Activated naive CD4-positive, alpha-beta T cell treated with anti-CD3 and anti-CD28 coated beads, Interleukin-2, amount 50 U/mL, for 72 hours (primary cell): ENCODE measurements around the gene ACTL8. TPM values are rescaled to one million over a fixed set of nuclear protein-coding genes. Genes with fewer than 3 reads are reported as not detected.
A peak's percentile ranks its signal among the peaks of the same experiment; 100 is the strongest.
"Not testable (repeated sequence)": the region's sequence is repeated elsewhere in the genome, so short reads cannot be mapped to it uniquely, and the experiment has no call there.

Experiments
- ATAC-seq, 2 donors: fragments of 150-1000 bp; cut with Tn5 transposase; 2 replicates each; pipeline ENCODE4 v1.10.0; 2021; ENCODE audit warnings: mild to moderate bottlenecking in 2 of 2, moderate library complexity in 2 of 2
- DNase-seq, 2 donors: peaks; one replicate each; pipeline ENCODE4 v3.0.0; 2021 to 2022; ENCODE audit warnings: low spot score in 2 of 2
- H3K27ac Mint-ChIP-seq, 2 donors: one replicate each; pipeline ENCODE4 v1.8.0; 2022; ENCODE audit warnings: mild to moderate bottlenecking in 2 of 2, mixed read lengths in 2 of 2
- H3K36me3 Mint-ChIP-seq, 2 donors: one replicate each; pipeline ENCODE4 v1.8.0; 2022; ENCODE audit warnings: mixed read lengths in 2 of 2
- H3K9me3 Mint-ChIP-seq, 2 donors: one replicate each; pipeline ENCODE4 v1.8.0; 2022; ENCODE audit warnings: mixed read lengths in 2 of 2
- total RNA-seq, 2 donors: library from RNA; stranded (reverse); gene quantifications; one replicate each; pipeline ENCODE4 v1.2.3, GENCODE V29; 2022

The ACTL8 gene
- total RNA-seq, 2 donors from 2014 or later, result 0.14 TPM; not detected in 1

DNA sequence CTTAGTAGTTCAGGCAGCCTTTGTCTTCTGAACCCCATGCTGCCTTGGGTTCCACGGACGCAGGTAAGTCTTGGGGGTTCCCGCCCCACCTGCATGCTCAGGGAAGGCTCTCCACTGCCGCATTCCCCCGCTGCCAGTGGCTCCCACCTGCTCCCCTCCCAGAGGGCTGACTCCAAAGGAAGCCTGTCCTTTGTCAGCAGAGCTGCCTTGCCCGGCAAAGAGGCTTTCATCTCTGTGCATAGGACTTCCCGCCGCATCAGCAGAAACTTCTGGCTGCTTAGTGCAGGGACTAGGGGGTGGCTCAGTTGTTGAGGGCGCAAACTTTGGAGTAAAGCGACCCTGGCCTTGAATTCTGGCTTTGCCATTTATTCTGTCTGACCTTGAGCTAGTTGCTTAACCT, 25.2 kb upstream of the ACTL8 start:
- Mint-ChIP-seq H3K27ac (no peak overlapping the region), H3K9me3 (no peaks in the 10 kb centered on the region), H3K36me3 (no peaks in the 10 kb centered on the region)
- DNase-seq (no peak), ATAC-seq (no peak)

DNA sequence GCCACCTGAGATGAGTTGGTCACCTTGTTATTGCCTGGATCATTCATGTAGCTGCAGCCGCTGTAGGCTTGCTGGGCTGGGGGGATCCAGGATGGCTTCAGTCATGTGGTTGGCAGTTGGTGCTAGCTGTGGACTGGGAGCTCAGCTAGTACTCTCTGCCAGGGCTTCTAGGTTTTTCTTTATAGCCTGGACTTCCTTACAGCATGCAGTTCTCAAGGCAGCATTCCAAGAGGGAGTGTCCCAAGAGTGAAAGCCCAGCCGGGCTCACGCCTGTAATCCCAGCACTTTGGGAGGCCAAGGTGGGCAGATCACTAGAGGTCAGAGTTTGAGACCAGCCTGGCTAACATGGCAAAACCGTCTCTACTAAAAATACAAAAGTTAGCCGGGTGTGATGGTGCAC, 23.7 kb upstream of the ACTL8 start:
- DNase-seq (no peak), ATAC-seq (no peak)
- no peaks in the 10 kb centered on the region for H3K36me3 Mint-ChIP-seq
- no peak overlapping the region for H3K27ac Mint-ChIP-seq
- H3K9me3 Mint-ChIP-seq, result no peaks in the 10 kb centered on the region

DNA sequence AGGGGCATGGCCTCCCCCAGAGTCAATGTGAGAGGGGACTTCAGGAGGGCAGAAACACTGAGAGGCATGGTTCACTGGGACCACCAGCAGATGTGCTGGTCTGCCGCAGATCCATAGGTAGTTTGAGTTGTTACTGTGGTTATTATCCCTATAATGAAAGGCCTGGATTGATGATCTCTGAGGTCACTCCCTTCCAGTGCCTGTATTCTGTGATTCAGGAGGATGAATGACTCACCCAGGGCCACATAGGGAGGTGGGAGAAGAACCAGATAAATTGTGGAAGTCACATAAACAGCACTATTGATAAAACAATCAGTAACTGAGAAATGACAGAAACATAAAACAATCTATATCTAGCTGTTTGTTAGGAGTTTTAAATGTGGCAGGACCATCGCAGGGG, 22.7 kb upstream of the ACTL8 start:
- DNase-seq, result no peak
- H3K9me3 Mint-ChIP-seq, result no peaks in the 10 kb centered on the region
- ATAC-seq, result no peak

DNA sequence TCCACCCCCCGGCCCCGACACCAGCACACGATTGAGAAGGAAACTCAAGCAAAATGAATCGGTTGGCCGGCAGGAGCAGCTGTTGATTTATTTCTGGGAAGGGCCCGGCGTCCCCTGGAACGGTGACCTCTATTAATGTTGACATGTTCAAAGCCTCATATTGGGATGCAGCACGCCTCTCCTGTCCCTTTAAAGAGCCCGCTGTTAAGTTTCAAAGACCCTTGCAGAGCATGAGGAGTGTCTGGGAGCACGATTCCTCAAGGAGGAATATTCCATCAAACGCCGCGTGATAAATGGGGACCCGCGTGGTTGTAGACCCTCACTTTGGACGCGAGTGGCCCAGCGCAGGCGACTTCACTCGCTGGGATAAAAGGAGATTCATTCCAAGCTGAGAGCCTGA, 21.5 kb upstream of the ACTL8 start:
- Mint-ChIP-seq H3K27ac (no peak overlapping the region), H3K36me3 (no peaks in the 10 kb centered on the region), H3K9me3 (no peaks in the 10 kb centered on the region)
- DNase-seq (no peak), ATAC-seq (no peak)

More for the DNA sequence above, 22.7 kb upstream of the ACTL8 start:
- H3K36me3 Mint-ChIP-seq, result no peaks in the 10 kb centered on the region
- H3K27ac Mint-ChIP-seq, result no peak overlapping the region

DNA sequence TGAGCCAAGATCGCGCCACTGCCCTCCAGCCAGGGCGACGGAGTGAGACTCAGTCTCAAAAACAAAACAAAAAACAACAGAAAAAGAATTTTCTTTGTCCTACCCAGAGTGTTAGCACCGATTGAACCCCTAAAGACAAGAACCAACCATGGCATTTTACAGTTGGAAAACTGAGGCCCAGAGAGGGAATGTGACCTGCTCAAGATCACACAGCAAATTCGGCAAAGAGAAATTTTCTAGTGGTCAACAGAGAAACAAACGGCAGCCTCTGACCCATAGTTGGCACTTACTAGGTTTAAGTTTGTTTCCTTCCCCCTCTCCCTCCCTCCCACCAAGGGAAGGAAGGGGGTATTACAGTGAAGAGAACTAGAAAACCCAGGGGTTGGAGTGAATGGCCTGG, 20.5 kb upstream of the ACTL8 start:
- H3K9me3 Mint-ChIP-seq, result no peaks in the 10 kb centered on the region
- no peak overlapping the region for H3K27ac Mint-ChIP-seq
- H3K36me3 Mint-ChIP-seq, result no peaks in the 10 kb centered on the region
- DNase-seq (no peak), ATAC-seq (no peak)

DNA sequence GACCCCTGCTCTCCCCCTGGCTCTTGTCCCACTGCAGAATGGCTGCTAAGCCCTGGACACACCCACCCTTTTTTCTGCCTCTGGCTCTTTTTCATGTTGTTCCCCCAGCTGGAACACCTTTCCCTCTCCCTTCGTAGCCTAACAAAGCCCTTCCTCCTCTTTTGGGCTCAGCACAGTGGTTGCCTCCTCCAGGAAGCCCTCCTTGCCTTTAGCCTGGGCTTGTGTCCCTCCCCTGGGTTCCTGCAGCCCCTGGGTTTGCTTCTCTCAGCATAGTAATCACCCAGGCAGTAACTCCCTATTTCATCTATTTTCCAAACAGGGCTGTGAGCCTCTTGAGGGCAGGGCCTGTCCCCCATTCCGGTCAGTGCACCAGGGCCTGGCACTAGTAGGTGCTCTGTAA, 19.8 kb upstream of the ACTL8 start:
- H3K27ac Mint-ChIP-seq, result peak overlapping the region in 1 of 2 donors; percentile 4
- no peaks in the 10 kb centered on the region for H3K9me3 Mint-ChIP-seq
- no peak for DNase-seq
- H3K36me3 Mint-ChIP-seq, result no peaks in the 10 kb centered on the region
- no peak for ATAC-seq

- no peak for DNase-seq
- no peak overlapping the region for H3K27ac Mint-ChIP-seq
- no peaks in the 10 kb centered on the region for H3K9me3 Mint-ChIP-seq
- no peaks in the 10 kb centered on the region for H3K36me3 Mint-ChIP-seq
- no peak for ATAC-seq
Measured at GRCh38 chr1:17735793-17736192, 19.3 kb upstream of the ACTL8 start.

DNA sequence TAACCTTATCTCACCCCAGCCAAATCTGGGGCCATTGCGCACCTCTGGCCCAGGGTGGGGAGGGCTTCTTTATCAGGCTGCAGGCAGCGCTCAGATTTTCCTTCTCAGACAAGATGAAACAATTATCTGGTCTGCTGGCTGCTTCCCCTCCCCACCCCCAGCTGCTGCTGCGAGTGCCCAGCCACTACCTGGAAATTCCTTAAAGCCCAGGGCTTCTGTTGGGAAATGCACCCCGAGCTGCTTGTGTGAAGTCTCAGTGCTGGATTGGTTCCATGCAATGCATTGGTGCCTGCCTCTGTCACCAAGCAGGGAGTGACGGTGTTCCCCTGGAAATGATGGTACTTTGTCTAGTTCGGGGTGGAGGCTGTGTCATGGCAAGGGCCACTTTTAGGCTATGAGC, 18.5 kb upstream of the ACTL8 start:
- H3K36me3 Mint-ChIP-seq, result no peaks in the 10 kb centered on the region
- no peak overlapping the region for H3K27ac Mint-ChIP-seq
- no peak for ATAC-seq
- no peaks in the 10 kb centered on the region for H3K9me3 Mint-ChIP-seq
- DNase-seq, result no peak

GRCh38 chr1:17739050-17739449, 16.1 kb upstream of the ACTL8 start:
- Mint-ChIP-seq H3K36me3 (no peaks in the 10 kb centered on the region), H3K9me3 (no peaks in the 10 kb centered on the region)
- no peak for ATAC-seq

DNA sequence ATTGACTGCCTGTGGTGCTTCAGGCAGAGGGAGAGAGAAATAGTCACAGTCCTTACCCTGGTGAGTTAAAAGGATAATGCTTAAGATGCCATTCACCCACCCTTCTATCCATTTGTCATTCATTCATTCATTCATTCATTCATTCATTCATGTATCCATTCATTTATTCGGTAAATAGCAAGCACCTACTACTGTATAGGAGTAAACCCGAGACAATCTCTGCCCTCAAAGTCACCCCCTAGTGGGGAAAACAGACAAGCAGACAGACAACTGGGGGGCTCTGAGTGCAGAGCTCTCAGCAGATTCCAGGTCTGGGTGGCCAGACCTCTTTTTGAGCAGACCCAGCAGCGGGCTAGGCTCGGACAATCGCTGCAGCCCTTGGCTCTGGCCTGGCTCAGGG, 14.1 kb upstream of the ACTL8 start:
- ATAC-seq, result no peak
- no peak for DNase-seq
- no peaks in the 10 kb centered on the region for H3K36me3 Mint-ChIP-seq
- H3K27ac Mint-ChIP-seq, result no peak overlapping the region
- H3K9me3 Mint-ChIP-seq, result no peaks in the 10 kb centered on the region

More at GRCh38 chr1:17739050-17739449, 16.1 kb upstream of the ACTL8 start:
- H3K27ac Mint-ChIP-seq, result no peak overlapping the region
- no peak for DNase-seq

GRCh38 chr1:17742583-17742982, 12.6 kb upstream of the ACTL8 start:
- Mint-ChIP-seq H3K27ac (no peak overlapping the region), H3K9me3 (no peaks in the 10 kb centered on the region), H3K36me3 (no peaks in the 10 kb centered on the region)
- ATAC-seq, result no peak
- no peak for DNase-seq

DNA sequence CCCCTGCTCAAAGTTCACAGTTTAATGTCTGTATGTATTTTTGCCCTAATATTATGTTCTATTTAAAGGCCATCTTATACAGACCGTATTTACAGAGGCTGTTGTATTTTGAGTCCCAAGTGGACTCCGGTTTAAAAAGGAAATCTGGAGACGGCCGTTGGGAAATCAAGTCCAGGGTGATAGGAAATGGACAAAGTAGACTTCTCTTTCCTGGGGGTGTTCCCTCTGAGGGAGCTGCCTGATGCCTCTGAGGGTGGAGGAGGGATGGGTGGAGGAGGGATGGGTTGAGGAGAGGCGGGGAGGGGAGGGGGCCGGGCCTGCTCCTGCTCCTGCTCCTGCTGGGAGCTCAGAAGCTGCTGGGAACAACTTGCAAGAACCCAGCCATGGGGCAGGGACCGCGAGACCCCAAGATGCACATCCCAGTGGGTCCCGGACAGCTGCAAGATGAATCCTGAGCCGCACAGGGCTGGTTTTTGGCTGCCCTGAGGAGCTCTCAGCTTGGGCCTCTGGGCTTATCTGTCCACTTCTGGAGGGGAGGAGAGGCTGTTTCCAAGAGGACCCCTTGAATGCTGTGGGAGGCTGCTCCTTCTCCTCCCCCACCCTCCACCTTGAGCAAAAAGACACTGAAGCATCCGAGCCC, 12.0 kb upstream of the ACTL8 start:
- no peak overlapping the region for H3K27ac Mint-ChIP-seq

GRCh38 chr1:17743925-17744324, 11.2 kb upstream of the ACTL8 start:
- ATAC-seq (no peak), DNase-seq (no peak)
- Mint-ChIP-seq H3K36me3 (no peaks in the 10 kb centered on the region), H3K27ac (no peak overlapping the region), H3K9me3 (no peaks in the 10 kb centered on the region)

More for the DNA sequence above, 12.0 kb upstream of the ACTL8 start:
- Mint-ChIP-seq H3K9me3 (no peaks in the 10 kb centered on the region), H3K36me3 (no peaks in the 10 kb centered on the region)
- ATAC-seq, result no peak
- DNase-seq, result no peak

GRCh38 chr1:17744666-17745478, 10.3 kb upstream of the ACTL8 start:
- ATAC-seq, result no peak
- Mint-ChIP-seq H3K36me3 (no peaks in the 10 kb centered on the region), H3K9me3 (no peaks in the 10 kb centered on the region)

DNA sequence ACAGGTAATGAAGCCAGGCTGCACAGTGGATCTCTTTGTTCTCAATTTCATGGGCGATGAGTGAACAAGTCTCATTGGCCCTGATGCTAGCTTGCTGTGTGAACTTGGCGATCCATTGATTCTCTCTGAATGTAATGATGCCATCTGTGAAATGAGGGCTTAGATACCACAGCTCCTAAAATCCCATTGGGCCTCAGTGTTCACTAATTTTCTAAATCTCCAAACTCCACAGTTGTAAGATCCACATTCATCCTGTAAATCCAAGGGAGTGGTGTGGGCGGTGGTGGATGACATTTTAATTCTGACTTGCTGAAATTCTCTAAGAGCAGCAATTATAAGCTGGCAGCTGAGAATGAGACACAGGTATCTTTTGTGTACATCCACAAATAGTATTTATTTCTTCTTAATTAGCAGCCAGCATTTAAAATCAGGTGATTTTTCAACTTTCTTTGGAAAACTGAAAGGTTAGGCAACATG, 9.6 kb upstream of the ACTL8 start:
- no peaks in the 10 kb centered on the region for H3K9me3 Mint-ChIP-seq
- DNase-seq (no peak), ATAC-seq (no peak)
- H3K27ac Mint-ChIP-seq, result no peak overlapping the region
- no peaks in the 10 kb centered on the region for H3K36me3 Mint-ChIP-seq

More at GRCh38 chr1:17744666-17745478, 10.3 kb upstream of the ACTL8 start:
- no peak for DNase-seq
- no peak overlapping the region for H3K27ac Mint-ChIP-seq

GRCh38 chr1:17746281-17746680, 8.9 kb upstream of the ACTL8 start:
- not testable (repeated sequence) for ATAC-seq, H3K9me3 Mint-ChIP-seq, H3K27ac Mint-ChIP-seq, H3K36me3 Mint-ChIP-seq, DNase-seq

DNA sequence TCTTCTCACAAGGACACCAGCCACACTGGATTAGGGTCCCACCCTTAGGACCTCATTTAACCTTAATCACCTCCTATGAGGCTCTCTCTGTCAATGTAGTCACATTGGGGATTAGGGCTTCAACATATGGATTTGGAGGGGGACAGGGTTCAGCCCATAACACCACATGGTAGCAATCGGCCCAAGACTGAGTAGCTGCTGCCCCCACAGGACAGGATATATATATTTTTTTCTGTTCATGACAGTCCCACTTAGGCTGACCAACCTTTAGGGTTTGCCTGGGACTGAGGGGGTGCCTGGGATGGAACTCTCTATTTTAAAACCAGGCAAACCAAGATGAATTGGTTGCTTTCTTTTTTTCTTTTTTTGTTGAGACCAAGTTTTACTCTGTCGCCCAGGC, 8.2 kb upstream of the ACTL8 start:
- no peaks in the 10 kb centered on the region for H3K9me3 Mint-ChIP-seq
- H3K36me3 Mint-ChIP-seq, result no peaks in the 10 kb centered on the region
- DNase-seq (no peak), ATAC-seq (no peak)
- no peak overlapping the region for H3K27ac Mint-ChIP-seq

- Mint-ChIP-seq H3K9me3 (peaks cover 11% of the 10 kb centered on the region in 2 donors), H3K27ac (no peak overlapping the region), H3K36me3 (peaks cover 7% of the 10 kb centered on the region in 2 donors)
- DNase-seq (no peak), ATAC-seq (no peak)
Measured at GRCh38 chr1:17750333-17750732, 4.8 kb upstream of the ACTL8 start.
